MM.1S (cell line): ENCODE data around the gene GSTCD.
A peak's percentile ranks its signal among the peaks of the same experiment; 100 is the strongest.

Source experiments
- DNase-seq: peaks from one replicate; pipeline ENCODE4 v3.0.0-alpha.2; 2015
- H2AFZ ChIP-seq: fragments of 300-600 bp; sonication (generic); 2 replicates; pipeline ENCODE4 v1.6.0; 2016; ENCODE audit warnings: antibody characterized with exemption, low read length
- H3F3A ChIP-seq: fragments of 300-600 bp; sonication (generic); 2 replicates; pipeline ENCODE4 v1.6.1; 2016; ENCODE audit warnings: mild to moderate bottlenecking, antibody characterized with exemption, low read length, moderate library complexity, mixed read lengths; ENCODE audit not compliant: insufficient read depth
- H3K27ac ChIP-seq: fragments of 300-600 bp; sonication (generic); 2 replicates; pipeline ENCODE4 v1.5.1; 2016; ENCODE audit warnings: mild to moderate bottlenecking, low read length
- H3K27me3 ChIP-seq: fragments of 300-600 bp; sonication (generic); replicated peaks from 2 replicates; pipeline ENCODE4 v1.6.0; 2016; ENCODE audit warnings: low read length; ENCODE audit not compliant: insufficient read depth
- H3K36me3 ChIP-seq: fragments of 300-600 bp; sonication (generic); replicated peaks from 2 replicates; pipeline ENCODE4 v1.6.1; 2016; ENCODE audit warnings: mild to moderate bottlenecking, low read length, mixed read lengths; ENCODE audit not compliant: insufficient read depth
- H3K4me1 ChIP-seq: fragments of 300-600 bp; sonication (generic); 2 replicates; pipeline ENCODE4 v1.6.1; 2016; ENCODE audit warnings: low read length, mixed read lengths
- H3K4me2 ChIP-seq: fragments of 300-600 bp; sonication (generic); 2 replicates; pipeline ENCODE4 v1.6.0; 2016; ENCODE audit warnings: low read depth, low read length
- H3K4me3 ChIP-seq: fragments of 300-600 bp; sonication (generic); 2 replicates; pipeline ENCODE4 v1.5.1; 2016; ENCODE audit warnings: low read length, mixed read lengths
- H3K79me2 ChIP-seq: fragments of 300-600 bp; sonication (generic); 2 replicates; pipeline ENCODE4 v1.6.1; 2016; ENCODE audit warnings: mixed run types, low read length, mixed read lengths
- H3K9ac ChIP-seq: fragments of 300-600 bp; sonication (generic); 2 replicates; pipeline ENCODE4 v1.6.1; 2016; ENCODE audit warnings: low read length, mixed read lengths
- H3K9me2 ChIP-seq: fragments of 300-600 bp; sonication (generic); replicated peaks from 2 replicates; pipeline ENCODE4 v1.6.1; 2016; ENCODE audit warnings: mild to moderate bottlenecking, low read length, mixed read lengths; ENCODE audit not compliant: insufficient read depth
- H3K9me3 ChIP-seq: fragments of 300-600 bp; sonication (generic); replicated peaks from 2 replicates; pipeline ENCODE4 v1.6.1; 2016; ENCODE audit warnings: mild to moderate bottlenecking, low read length, mixed read lengths; ENCODE audit not compliant: insufficient read depth
- H4K20me1 ChIP-seq: fragments of 300-600 bp; sonication (generic); 2 replicates; pipeline ENCODE4 v1.6.1; 2016; ENCODE audit warnings: mild to moderate bottlenecking, low read length, moderate library complexity, mixed read lengths; ENCODE audit not compliant: insufficient read depth
- CTCF ChIP-seq: fragments of 300-600 bp; sonication (generic); IDR thresholded peaks from 2 replicates; pipeline ENCODE4 v1.5.1; 2016; ENCODE audit warnings: antibody characterized with exemption, low read length, mixed read lengths
- EZH2 ChIP-seq: fragments of 300-600 bp; sonication (generic); optimal IDR thresholded peaks from 2 replicates; pipeline ENCODE3; 2017; ENCODE audit warnings: low read depth, mild to moderate bottlenecking, antibody characterized with exemption, low read length, mixed read lengths
- EZH2phosphoT487 ChIP-seq: fragments of 300-600 bp; sonication (generic); IDR thresholded peaks from 2 replicates; pipeline ENCODE4 v1.6.1; 2018; ENCODE audit warnings: antibody characterized with exemption, low read length

The GSTCD gene

GRCh38 chr4:105887508-105887907 lies 178.9 kb downstream of the GSTCD start:
- Histone ChIP-seq H3K36me3 (no peaks in the 10 kb centered on the region), H3K9ac (no peak overlapping the region), H3K4me1 (no peaks in the 10 kb centered on the region), H2AFZ (no peak overlapping the region), H3K9me2 (no peaks in the 10 kb centered on the region), H3F3A (no peaks in the 10 kb centered on the region), H3K79me2 (no peaks in the 10 kb centered on the region), H3K27me3 (no peaks in the 10 kb centered on the region), H3K4me3 (no peak overlapping the region), H3K4me2 (no peak overlapping the region), H3K9me3 (no peaks in the 10 kb centered on the region), H3K27ac (no peak overlapping the region), H4K20me1 (no peaks in the 10 kb centered on the region)
- TF ChIP-seq EZH2phosphoT487 = no peak
- no peak for TF ChIP-seq CTCF
- TF ChIP-seq EZH2 = no peak
- no peak for DNase-seq

GRCh38 chr4:105894660-105895582 lies 186.3 kb downstream of the GSTCD start, which contains the start of gene NPNT:
NPNT (plus strand) TSS chr4:105895471; CDS start chr4:105895653, 182 bp downstream.
- Histone ChIP-seq H3K27ac (peak within 1 kb of the TSS; percentile 65; the same call in 1 of the 2 replicates), H2AFZ (peak within 1 kb of the TSS; percentile 92), H3K4me2 (peak within 1 kb of the TSS; percentile 78), H3K9ac (peak within 1 kb of the TSS; percentile 77), H3K9me2 (no peaks in the 10 kb centered on the region), H3K4me3 (peak within 1 kb of the TSS; percentile 82), H3K4me1 (peaks cover 19% of the 10 kb centered on the region), H3F3A (peaks cover 17% of the 10 kb centered on the region), H3K27me3 (no peaks in the 10 kb centered on the region), H3K36me3 (no peaks in the 10 kb centered on the region), H3K9me3 (no peaks in the 10 kb centered on the region), H4K20me1 (no peaks in the 10 kb centered on the region), H3K79me2 (peaks cover 19% of the 10 kb centered on the region)
- no peak for TF ChIP-seq EZH2
- no peak for TF ChIP-seq CTCF
- no peak for TF ChIP-seq EZH2phosphoT487
- DNase-seq = peak; percentile 76

DNA sequence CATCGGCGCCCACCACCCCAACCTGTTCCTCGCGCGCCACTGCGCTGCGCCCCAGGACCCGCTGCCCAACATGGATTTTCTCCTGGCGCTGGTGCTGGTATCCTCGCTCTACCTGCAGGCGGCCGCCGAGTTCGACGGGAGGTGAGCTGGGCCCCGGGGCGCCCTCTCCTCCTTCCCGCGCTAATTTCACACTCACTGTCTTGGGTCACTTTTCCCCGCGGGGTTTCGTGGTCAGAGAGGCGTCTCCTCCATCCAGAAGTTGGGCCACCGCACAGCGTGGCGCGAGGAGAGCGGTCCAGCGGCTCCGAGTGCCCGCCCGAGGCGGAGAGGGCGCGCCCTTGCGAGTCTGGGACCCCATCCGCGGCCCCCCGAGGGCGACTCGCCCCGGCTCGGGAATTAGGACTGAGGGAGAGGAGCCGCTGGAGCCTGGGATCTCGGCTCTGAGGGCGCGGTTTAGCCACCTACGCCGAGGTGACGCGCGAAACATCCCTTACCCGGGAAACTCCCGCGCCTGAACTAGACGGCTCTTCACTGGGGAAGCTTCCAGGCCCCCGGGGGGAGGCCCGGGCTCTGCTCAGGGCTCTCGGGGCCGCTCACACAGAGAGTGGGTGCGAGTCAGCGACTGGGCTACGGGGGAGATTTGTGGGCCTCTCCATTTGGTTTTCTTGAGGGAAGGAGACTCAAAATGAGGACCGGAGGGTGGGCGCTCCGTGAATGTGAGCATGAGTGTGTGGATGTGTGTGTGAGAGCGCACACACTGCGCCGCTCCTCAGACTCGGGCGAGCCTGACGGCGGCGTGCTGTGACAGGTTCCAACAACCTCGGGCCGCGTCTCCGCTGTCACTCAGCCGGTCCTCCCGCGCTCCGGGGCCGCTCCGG lies 187.2 kb downstream of the GSTCD start:
- Histone ChIP-seq H3K4me3 (peak overlapping the region; percentile 82), H3F3A (peaks cover 17% of the 10 kb centered on the region)

More for the DNA sequence above, 187.2 kb downstream of the GSTCD start:
- no peaks in the 10 kb centered on the region for H4K20me1 ChIP-seq
- no peaks in the 10 kb centered on the region for H3K9me3 ChIP-seq
- peak overlapping the region; percentile 92 for H2AFZ ChIP-seq
- no peaks in the 10 kb centered on the region for H3K27me3 ChIP-seq
- peak overlapping the region; percentile 77 for H3K9ac ChIP-seq
- H3K36me3 ChIP-seq = no peaks in the 10 kb centered on the region
- no peaks in the 10 kb centered on the region for H3K9me2 ChIP-seq
- H3K4me1 ChIP-seq = peaks cover 19% of the 10 kb centered on the region
- H3K27ac ChIP-seq = peak overlapping the region; percentile 65; the same call in 1 of the 2 replicates
- peak; percentile 62 for DNase-seq
- peaks cover 26% of the 10 kb centered on the region for H3K79me2 ChIP-seq
- TF ChIP-seq EZH2 = no peak
- peak; percentile 23 for TF ChIP-seq CTCF
- peak overlapping the region; percentile 78 for H3K4me2 ChIP-seq
